ENCODE results near the gene LEFTY2. TPM values are rescaled to one million over a fixed set of nuclear protein-coding genes. Genes with fewer than 3 reads are reported as not detected.
"Not testable (repeated sequence)": the region's sequence is repeated elsewhere in the genome, so short reads cannot be mapped to it uniquely, and the experiment has no call there.

Gene LEFTY2
- total RNA-seq, 6 experiments from 2014 or later: 0.31 TPM; not detected in 5

- 90% methylated on average over 11 of the region's 15 CpGs for WGBS (ENCODE audit: insufficient coverage, low coverage, low lambda C conversion rate, missing lambda C conversion rate)
- ATAC-seq: no peak
These were observed 31.5 kb upstream of the LEFTY2 start for GRCh38 chr1:225972344-225973152.

GRCh38 chr1:225970592-225971157, 29.7 kb upstream of the LEFTY2 start:
- not testable (repeated sequence) for H3K27me3 ChIP-seq, DNase-seq, H3K27ac ChIP-seq, H3K36me3 ChIP-seq, H3K4me3 ChIP-seq, H3K4me1 ChIP-seq, H3K9me3 ChIP-seq, ATAC-seq
- intact Hi-C loops (cut with DNase I): loop anchor here in 1 of 2 donors (10.0 kb wide), 1 partner anchor 496 kb away; no protein-coding TSS in a partner anchor
- 93% methylated on average over 14 of the region's 16 CpGs for WGBS (ENCODE audit: insufficient coverage, low coverage, low lambda C conversion rate, missing lambda C conversion rate)

More at GRCh38 chr1:225972344-225973152, 31.5 kb upstream of the LEFTY2 start:
- intact Hi-C loops (cut with DNase I): loop anchor here in 1 of 2 donors (10.0 kb wide), 1 partner anchor 498 kb away; no protein-coding TSS in a partner anchor
- H3K36me3 ChIP-seq: no peaks in the 10 kb centered on the region
- TF ChIP-seq POLR2A (IDR thresholded peaks at IDR 0.05) (no peak), CTCF (IDR thresholded peaks at IDR 0.05) (no peak)
- H3K9me3 ChIP-seq: no peaks in the 10 kb centered on the region
- no peaks in the 10 kb centered on the region for H3K27me3 ChIP-seq
- no peak overlapping the region for H3K4me3 ChIP-seq
- no peak for DNase-seq
- H3K27ac ChIP-seq: no peak overlapping the region
- H3K4me1 ChIP-seq: no peaks in the 10 kb centered on the region

GRCh38 chr1:225969751-225970150, 28.7 kb upstream of the LEFTY2 start:
- intact Hi-C loops (cut with DNase I): loop anchor here in 1 of 2 donors (10.0 kb wide), 1 partner anchor 495 kb away; no protein-coding TSS in a partner anchor
- not testable (repeated sequence) for ATAC-seq, DNase-seq, H3K36me3 ChIP-seq, H3K9me3 ChIP-seq, H3K4me3 ChIP-seq, H3K27ac ChIP-seq, H3K27me3 ChIP-seq
- no CpG with 5 or more reads among the region's 28 CpGs for WGBS (ENCODE audit: insufficient coverage, low coverage, low lambda C conversion rate, missing lambda C conversion rate)
- peaks cover 0 to 13% (median 3%) of the 10 kb centered on the region in 4 donors for H3K4me1 ChIP-seq

GRCh38 chr1:225965231-225965630, 24.2 kb upstream of the LEFTY2 start:
- Histone ChIP-seq H3K9me3 (no peaks in the 10 kb centered on the region), H3K27ac (peak overlapping the region in 1 of 3 donors; percentile 60), H3K4me3 (no peak overlapping the region), H3K4me1 (peaks cover 0 to 14% (median 3%) of the 10 kb centered on the region in 4 donors), H3K36me3 (no peaks in the 10 kb centered on the region), H3K27me3 (no peaks in the 10 kb centered on the region)
- ATAC-seq: peak in 3 of 4 donors; percentile 43 to 71 (median 60)
- intact Hi-C loops (cut with DNase I): no loop called here
- TF ChIP-seq CTCF (IDR thresholded peaks at IDR 0.05): no peak
- TF ChIP-seq POLR2A (IDR thresholded peaks at IDR 0.05): no peak
- DNase-seq: peak in 1 of 3 donors; percentile 66
- 33% methylated on average over 3 of the region's 5 CpGs for WGBS (ENCODE audit: insufficient coverage, low coverage, low lambda C conversion rate, missing lambda C conversion rate)

GRCh38 chr1:225963735-225964530, 22.9 kb upstream of the LEFTY2 start:
- H3K27me3 ChIP-seq: no peaks in the 10 kb centered on the region
- no peaks in the 10 kb centered on the region for H3K9me3 ChIP-seq
- H3K36me3 ChIP-seq: no peaks in the 10 kb centered on the region
- ATAC-seq (no peak), DNase-seq (peak in 1 of 3 donors; percentile 26)
- H3K4me1 ChIP-seq: peaks cover 0 to 14% (median 3%) of the 10 kb centered on the region in 4 donors
- no peak overlapping the region for H3K27ac ChIP-seq
- no peak overlapping the region for H3K4me3 ChIP-seq
- no peak for TF ChIP-seq POLR2A (IDR thresholded peaks at IDR 0.05)
- TF ChIP-seq CTCF (IDR thresholded peaks at IDR 0.05): no peak
- 87% methylated on average over 8 of the region's 15 CpGs for WGBS (ENCODE audit: insufficient coverage, low coverage, low lambda C conversion rate, missing lambda C conversion rate)
- intact Hi-C loops (cut with DNase I): no loop called here
